B cell (primary cell): ENCODE results near the gene OIT3.

Source experiments
- CTCF ChIP-seq: fragments of 200-600 bp; IDR thresholded peaks from one replicate; pipeline ENCODE4 v1.8.0; 2022; ENCODE audit warnings: antibody characterized with exemption, mild to moderate bottlenecking
- EZH2 ChIP-seq: IDR thresholded peaks from 2 replicates; pipeline ENCODE4 v1.6.1; 2012; ENCODE audit warnings: borderline replicate concordance, low read depth, mild to moderate bottlenecking, moderate library complexity, low read length; ENCODE audit not compliant: insufficient read depth, poor library complexity, severe bottlenecking

DNA sequence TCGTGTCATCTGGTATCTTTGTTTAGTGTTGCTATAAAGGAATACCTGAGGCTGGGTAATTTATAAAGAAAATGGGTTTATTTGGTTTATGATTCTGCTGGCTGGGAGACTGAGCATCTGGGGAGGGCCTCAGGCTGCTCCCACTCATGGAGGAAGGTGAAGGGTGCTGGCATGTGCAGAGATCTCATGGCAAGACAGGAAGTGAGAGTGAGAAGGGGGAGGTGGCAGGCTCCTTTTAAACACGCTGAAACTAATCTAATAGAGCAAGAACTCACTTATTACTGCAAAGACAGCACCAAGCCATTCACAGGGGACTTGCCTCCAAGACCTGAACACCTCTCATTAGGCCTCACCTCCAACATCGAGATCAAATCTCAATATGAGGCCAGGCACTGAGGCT lies 11.3 kb downstream of the OIT3 start:
- TF ChIP-seq CTCF (no peak), EZH2 (no peak)
